Measurements from ENCODE around the gene KCTD3. TPM values are rescaled to one million over a fixed set of nuclear protein-coding genes. Genes with fewer than 3 reads are reported as not detected.

KCTD3 gene
- 30.1 and 33.7 TPM in 2 replicates for total RNA-seq

GRCh38 chr1:215566556-215567490, at the start of gene KCTD3:
KCTD3 (plus strand) TSS chr1:215567304; CDS start chr1:215567686, 382 bp downstream.

All from mesangial cell (primary cell).